B cell (primary cell): ENCODE measurements around the gene HOXA4. TPM values are rescaled to one million over a fixed set of nuclear protein-coding genes. Genes with fewer than 3 reads are reported as not detected.
A peak's percentile ranks its signal among the peaks of the same experiment; 100 is the strongest.

Experiments used
- ATAC-seq: fragments of 200-7000 bp; cut with Tn5 transposase; one replicate; pipeline ENCODE4 v1.10.0; 2021; ENCODE audit warnings: low read depth, mild to moderate bottlenecking, moderate number of reproducible peaks, moderate library complexity
- CTCF ChIA-PET: fragments of 350-600 bp; sonication (Branson Sonifier 250); formaldehyde crosslinking; loops from one replicate; lab custom pipeline; 2021; ENCODE audit warnings: antibody characterized with exemption, inconsistent platforms; lab: Charles Lee
- POLR2A ChIA-PET: fragments of 350-600 bp; sonication (Branson Sonifier 250); formaldehyde crosslinking; loops from one replicate; lab custom pipeline; 2021; ENCODE audit warnings: antibody characterized with exemption; lab: Charles Lee
- DNase-seq: peaks from one replicate; pipeline ENCODE4 v3.0.0; 2013
- H2AFZ ChIP-seq: 2 replicates; pipeline ENCODE4 v1.6.1; 2012; ENCODE audit warnings: mild to moderate bottlenecking, low read depth, low read length; ENCODE audit not compliant: insufficient read depth, poor library complexity, severe bottlenecking
- H3K27ac ChIP-seq, 2 donors: 1 replicate in 1 of 2; 2 replicates in 1 of 2; pipeline ENCODE4 v1.5.1; 2012 to 2013; ENCODE audit warnings: low read length in 2 of 2, mild to moderate bottlenecking in 2 of 2, moderate library complexity in 1 of 2
- H3K27me3 ChIP-seq, 4 experiments: fragments of 200-600 bp in 1 of 4; sonication (generic) in 1 of 4; replicated peaks in 1 of 4; 1 replicate in 2 of 4; 2 replicates in 2 of 4; pipeline versions ENCODE4 v1.6.1 to v1.7.0; 2013 to 2016; ENCODE audit warnings: low read length in 3 of 4, mild to moderate bottlenecking in 2 of 4, mixed read lengths in 1 of 4, moderate library complexity in 1 of 4; ENCODE audit not compliant: insufficient read depth in 4 of 4, control insufficient read depth in 3 of 4; ENCODE audit errors: control extremely low read depth in 1 of 4
- H3K36me3 ChIP-seq, 2 experiments: replicated peaks in 1 of 2; 1 replicate in 1 of 2; 2 replicates in 1 of 2; pipeline versions ENCODE4 v1.6.1 to v1.7.1; 2013; ENCODE audit warnings: low read length in 1 of 2; ENCODE audit not compliant: insufficient read depth in 2 of 2, control insufficient read depth in 1 of 2; ENCODE audit errors: control extremely low read depth in 1 of 2, extremely low read depth in 1 of 2
- H3K4me1 ChIP-seq, 2 donors: fragments of 200-600 bp in 1 of 2; sonication (generic) in 1 of 2; 1 replicate in 1 of 2; 2 replicates in 1 of 2; pipeline versions ENCODE4 v1.5.1 to v1.6.1; 2013 to 2017; ENCODE audit warnings: low read length in 2 of 2; ENCODE audit not compliant: control insufficient read depth in 2 of 2, insufficient read depth in 2 of 2
- H3K4me2 ChIP-seq: replicated peaks from 2 replicates; pipeline ENCODE3; 2012; ENCODE audit warnings: mild to moderate bottlenecking, low read depth, low read length; ENCODE audit not compliant: poor library complexity, severe bottlenecking
- H3K4me3 ChIP-seq, 5 experiments: fragments of 200-600 bp in 1 of 5; sonication (generic) in 1 of 5; 1 replicate in 3 of 5; 2 replicates in 2 of 5; pipeline versions ENCODE4 v1.5.1 to v1.7.0; 2011 to 2016; ENCODE audit warnings: low read length in 4 of 5, mild to moderate bottlenecking in 4 of 5, low read depth in 2 of 5, control low read depth in 1 of 5, moderate library complexity in 1 of 5; ENCODE audit not compliant: insufficient read depth in 1 of 5; ENCODE audit errors: control extremely low read depth in 1 of 5, extremely low read depth in 1 of 5
- H3K79me2 ChIP-seq: fragments of 200-600 bp; sonication (generic); one replicate; pipeline ENCODE4 v1.6.0; 2016; ENCODE audit warnings: low read length; ENCODE audit not compliant: control insufficient read depth, insufficient read depth
- H3K9ac ChIP-seq: fragments of 200-600 bp; sonication (generic); 2 replicates; pipeline ENCODE4 v1.6.1; 2017; ENCODE audit warnings: mild to moderate bottlenecking, low read length, moderate library complexity
- H3K9me3 ChIP-seq, 3 donors: one replicate each; pipeline versions ENCODE4 v1.6.1 to v1.7.1; 2013; ENCODE audit warnings: low read length in 2 of 3; ENCODE audit not compliant: control insufficient read depth in 2 of 3, insufficient read depth in 1 of 3; ENCODE audit errors: control extremely low read depth in 1 of 3
- H4K20me1 ChIP-seq: 2 replicates; pipeline ENCODE4 v1.6.0; 2012; ENCODE audit warnings: mild to moderate bottlenecking, low read length; ENCODE audit not compliant: insufficient read depth, control insufficient read depth, poor library complexity, severe bottlenecking
- H3K27ac Mint-ChIP-seq: one replicate; pipeline ENCODE4 v1.8.0; 2021; ENCODE audit warnings: mixed read lengths
- H3K27me3 Mint-ChIP-seq: one replicate; pipeline ENCODE4 v1.8.0; 2021; ENCODE audit warnings: mixed read lengths
- H3K4me1 Mint-ChIP-seq: one replicate; pipeline ENCODE4 v1.8.0; 2021; ENCODE audit warnings: mixed read lengths
- H3K4me3 Mint-ChIP-seq: one replicate; pipeline ENCODE4 v1.8.0; 2021; ENCODE audit warnings: mixed read lengths
- H3K9me3 Mint-ChIP-seq: one replicate; pipeline ENCODE4 v1.8.0; 2022; ENCODE audit warnings: mixed read lengths; ENCODE audit not compliant: insufficient read depth
- CTCF ChIP-seq: fragments of 200-600 bp; IDR thresholded peaks from one replicate; pipeline ENCODE4 v1.8.0; 2022; ENCODE audit warnings: antibody characterized with exemption, mild to moderate bottlenecking
- EZH2 ChIP-seq: IDR thresholded peaks from 2 replicates; pipeline ENCODE4 v1.6.1; 2012; ENCODE audit warnings: borderline replicate concordance, low read depth, mild to moderate bottlenecking, moderate library complexity, low read length; ENCODE audit not compliant: insufficient read depth, poor library complexity, severe bottlenecking
- WGBS: methylation state at CpG from one replicate; pipeline ENCODE4 v1.1.5; 2013; ENCODE audit warnings: missing lambda C conversion rate; ENCODE audit not compliant: insufficient coverage; 5-methylcytosine and 5-hydroxymethylcytosine counted together
- intact Hi-C: fragments of 100-400 bp; cut with micrococcal nuclease; formaldehyde crosslinking; loops from one replicate; pipeline ENCODE4 v1.10.0; 2022
- polyA plus RNA-seq: library from polyadenylated mRNA; depleted of rRNA; stranded (reverse); fragments of >200 nt; gene quantifications from 2 replicates; pipeline ENCODE4 v1.2.3, GENCODE V29; 2012
- total RNA-seq, 2 donors: library from RNA; stranded (reverse); fragments of 120-200 nt in 1 of 2; gene quantifications; 1 replicate in 1 of 2; 2 replicates in 1 of 2; pipeline versions ENCODE4 v1.2.3 to v1.2.4, GENCODE V29; 2013 to 2022

HOXA4 gene
- total and polyA plus RNA-seq, 2 donors (not counting 1 experiment from before 2014, with no cell fraction given), result 0.30 TPM; not detected in 1

- Mint-ChIP-seq H3K4me3 (no peak overlapping the region), H3K27me3 (peaks cover 64% of the 10 kb centered on the region), H3K27ac (peak overlapping the region; percentile 84), H3K9me3 (no peaks in the 10 kb centered on the region), H3K4me1 (peaks cover 20% of the 10 kb centered on the region)
- WGBS, result 9% methylated on average over 39 of the region's 50 CpGs
- DNase-seq (peak; percentile 37), ATAC-seq (no peak)
- Histone ChIP-seq H3K27ac (no peak overlapping the region), H3K9me3 (peaks cover 0 to 81% (median 18%) of the 10 kb centered on the region in 3 donors), H3K27me3 (peaks cover 0 to 98% (median 84%) of the 10 kb centered on the region in 4 experiments), H3K4me3 (no peak overlapping the region), H3K4me1 (peaks cover 33 to 56% of the 10 kb centered on the region in 2 donors), H3K4me2 (no peak overlapping the region), H2AFZ (no peak overlapping the region), H3K36me3 (no peaks in the 10 kb centered on the region), H4K20me1 (peaks cover 10% of the 10 kb centered on the region), H3K9ac (no peak overlapping the region), H3K79me2 (no peaks in the 10 kb centered on the region)
- CTCF ChIA-PET, result interaction anchor here (1.5 kb wide), 1 partner anchor 32 kb away, joined by 6 read pairs; no protein-coding TSS in a partner anchor
- intact Hi-C loops, result loop anchor here (10.0 kb wide), 2 partner anchors 892 to 972 kb away; no protein-coding TSS in a partner anchor
- POLR2A ChIA-PET, result no interaction called here
- peak; percentile 89 for TF ChIP-seq EZH2
- no peak for TF ChIP-seq CTCF
Measured at GRCh38 chr7:27166531-27167505, 36.3 kb upstream of the HOXA4 start.
